ENCODE measurements around the gene ZC3H10.
A peak's percentile ranks its signal among the peaks of the same experiment; 100 is the strongest.
"Not testable (repeated sequence)": the region's sequence is repeated elsewhere in the genome, so short reads cannot be mapped to it uniquely, and the experiment has no call there.

ZC3H10 gene
- 11.7 to 12.4 (median 11.8) reads per million in 3 donors for total RNA-seq

DNA sequence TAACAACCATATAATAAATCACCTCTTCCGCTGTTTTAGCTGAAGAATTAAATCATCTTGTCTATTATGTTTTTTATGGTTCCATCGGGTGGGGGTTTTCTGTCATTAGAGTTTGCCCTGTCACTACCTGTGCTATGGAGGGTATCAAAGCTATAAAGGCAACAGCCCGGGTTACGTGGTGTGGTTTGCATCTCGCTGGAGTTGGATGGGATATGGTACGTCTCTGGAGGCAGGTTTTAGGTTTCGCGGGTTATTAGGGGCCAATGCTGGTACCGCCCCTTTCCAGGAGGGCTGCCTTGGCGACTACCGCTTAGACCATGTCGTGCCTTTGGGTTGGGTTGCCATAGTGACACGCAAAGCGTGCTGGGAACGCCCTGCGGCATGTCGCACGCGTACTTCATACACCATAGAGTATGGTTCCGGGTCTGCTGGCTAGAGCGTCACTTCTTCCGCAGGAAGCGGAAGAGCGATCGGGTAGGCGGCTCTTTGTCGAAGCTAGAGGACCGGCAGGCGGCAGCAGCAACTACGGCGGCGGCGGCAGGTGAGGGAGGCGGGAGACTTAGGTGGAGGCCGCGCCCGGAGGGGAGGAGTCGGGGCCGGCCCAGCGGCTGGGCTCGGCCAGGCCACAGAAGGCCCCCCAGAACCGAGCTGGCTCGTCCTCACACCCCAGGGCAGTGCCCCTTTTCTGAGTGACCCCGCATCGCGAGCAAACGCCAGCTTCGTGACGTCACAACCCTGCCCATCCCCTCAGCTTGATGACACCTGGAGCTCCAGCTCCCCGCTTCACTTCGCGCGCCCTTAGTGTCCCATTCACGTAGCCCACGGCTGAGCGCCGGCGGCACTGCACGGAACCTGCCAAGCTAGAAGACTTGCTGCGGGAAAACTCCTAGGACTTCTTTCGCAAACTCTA, at the start of gene ZC3H10:
Gene ZC3H10, plus strand, starts transcription at position 489 of the 910 bp plus-strand sequence. CDS start 2,297 bp downstream, outside the sequence.
- Histone ChIP-seq H3K36me3 (ENCODE audit: control insufficient read depth, insufficient read depth, low read length) (peaks cover 16% of the 10 kb centered on the region), H3K9me3 (ENCODE audit: control insufficient read depth, low read length) (no peaks in the 10 kb centered on the region), H3K4me3 (ENCODE audit: insufficient read depth, low read depth, low read length, poor library complexity, severe bottlenecking) (peak within 1 kb of the TSS; percentile 84), H3K27me3 (replicated peaks; ENCODE audit: control insufficient read depth, insufficient read depth, low read length, poor library complexity, severe bottlenecking) (no peaks in the 10 kb centered on the region), H3K27ac (ENCODE audit: insufficient read depth, low read length, poor library complexity, severe bottlenecking) (peak within 1 kb of the TSS; percentile 92), H3K4me1 (ENCODE audit: control insufficient read depth, insufficient read depth, low read length, poor library complexity, severe bottlenecking) (peaks cover 29% of the 10 kb centered on the region)
- peak; percentile 97 to 99 (median 97) for DNase-seq

DNA sequence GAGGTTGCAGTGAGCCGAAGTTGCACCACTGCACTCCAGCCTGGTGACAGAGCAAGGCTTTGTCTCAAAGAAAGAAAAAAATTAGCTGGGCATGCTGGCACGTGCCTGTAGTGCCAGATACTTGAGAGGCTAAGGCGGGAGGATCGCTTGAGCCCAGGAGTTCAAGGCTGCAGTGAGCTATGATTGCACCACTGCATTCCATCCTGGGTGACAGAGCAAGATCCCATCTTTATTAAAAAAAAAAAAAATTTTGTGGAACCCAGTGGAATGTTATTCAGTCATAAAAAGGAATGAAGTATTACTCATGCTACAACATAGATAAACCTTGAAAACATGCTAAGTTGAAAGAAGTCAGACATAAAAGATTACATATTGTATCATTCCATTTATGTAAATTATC, 46.4 kb upstream of the ZC3H10 start:
- H3K9me3 ChIP-seq (ENCODE audit: control insufficient read depth, low read length): no peaks in the 10 kb centered on the region
- H3K4me3 ChIP-seq (ENCODE audit: insufficient read depth, low read depth, low read length, poor library complexity, severe bottlenecking): no peak overlapping the region
- no peaks in the 10 kb centered on the region for H3K4me1 ChIP-seq (ENCODE audit: control insufficient read depth, insufficient read depth, low read length, poor library complexity, severe bottlenecking)
- H3K36me3 ChIP-seq (ENCODE audit: control insufficient read depth, insufficient read depth, low read length): no peaks in the 10 kb centered on the region
- H3K27me3 ChIP-seq (replicated peaks; ENCODE audit: control insufficient read depth, insufficient read depth, low read length, poor library complexity, severe bottlenecking): no peaks in the 10 kb centered on the region
- no peak overlapping the region for H3K27ac ChIP-seq (ENCODE audit: insufficient read depth, low read length, poor library complexity, severe bottlenecking)
- DNase-seq: no peak

GRCh38 chr12:56074396-56074795, 43.7 kb upstream of the ZC3H10 start:
- Histone ChIP-seq H3K4me3 (ENCODE audit: insufficient read depth, low read depth, low read length, poor library complexity, severe bottlenecking) (no peak overlapping the region), H3K9me3 (ENCODE audit: control insufficient read depth, low read length) (no peaks in the 10 kb centered on the region), H3K27ac (ENCODE audit: insufficient read depth, low read length, poor library complexity, severe bottlenecking) (no peak overlapping the region), H3K4me1 (ENCODE audit: control insufficient read depth, insufficient read depth, low read length, poor library complexity, severe bottlenecking) (peaks cover 6% of the 10 kb centered on the region), H3K36me3 (ENCODE audit: control insufficient read depth, insufficient read depth, low read length) (no peaks in the 10 kb centered on the region), H3K27me3 (replicated peaks; ENCODE audit: control insufficient read depth, insufficient read depth, low read length, poor library complexity, severe bottlenecking) (no peaks in the 10 kb centered on the region)
- DNase-seq: no peak

- H3K36me3 ChIP-seq (ENCODE audit: control insufficient read depth, insufficient read depth, low read length); H3K27me3 ChIP-seq (replicated peaks; ENCODE audit: control insufficient read depth, insufficient read depth, low read length, poor library complexity, severe bottlenecking); H3K27ac ChIP-seq (ENCODE audit: insufficient read depth, low read length, poor library complexity, severe bottlenecking); DNase-seq; H3K4me3 ChIP-seq (ENCODE audit: insufficient read depth, low read depth, low read length, poor library complexity, severe bottlenecking); H3K9me3 ChIP-seq (ENCODE audit: control insufficient read depth, low read length): not testable (repeated sequence)
- H3K4me1 ChIP-seq (ENCODE audit: control insufficient read depth, insufficient read depth, low read length, poor library complexity, severe bottlenecking): peaks cover 17% of the 10 kb centered on the region
Measured at GRCh38 chr12:56077966-56078365, 40.1 kb upstream of the ZC3H10 start.

GRCh38 chr12:56078427-56078826, 39.6 kb upstream of the ZC3H10 start:
- Histone ChIP-seq H3K4me1 (ENCODE audit: control insufficient read depth, insufficient read depth, low read length, poor library complexity, severe bottlenecking) (peaks cover 17% of the 10 kb centered on the region), H3K9me3 (ENCODE audit: control insufficient read depth, low read length) (no peaks in the 10 kb centered on the region), H3K36me3 (ENCODE audit: control insufficient read depth, insufficient read depth, low read length) (no peaks in the 10 kb centered on the region), H3K4me3 (ENCODE audit: insufficient read depth, low read depth, low read length, poor library complexity, severe bottlenecking) (no peak overlapping the region), H3K27ac (ENCODE audit: insufficient read depth, low read length, poor library complexity, severe bottlenecking) (no peak overlapping the region), H3K27me3 (replicated peaks; ENCODE audit: control insufficient read depth, insufficient read depth, low read length, poor library complexity, severe bottlenecking) (no peaks in the 10 kb centered on the region)
- DNase-seq: no peak

DNA sequence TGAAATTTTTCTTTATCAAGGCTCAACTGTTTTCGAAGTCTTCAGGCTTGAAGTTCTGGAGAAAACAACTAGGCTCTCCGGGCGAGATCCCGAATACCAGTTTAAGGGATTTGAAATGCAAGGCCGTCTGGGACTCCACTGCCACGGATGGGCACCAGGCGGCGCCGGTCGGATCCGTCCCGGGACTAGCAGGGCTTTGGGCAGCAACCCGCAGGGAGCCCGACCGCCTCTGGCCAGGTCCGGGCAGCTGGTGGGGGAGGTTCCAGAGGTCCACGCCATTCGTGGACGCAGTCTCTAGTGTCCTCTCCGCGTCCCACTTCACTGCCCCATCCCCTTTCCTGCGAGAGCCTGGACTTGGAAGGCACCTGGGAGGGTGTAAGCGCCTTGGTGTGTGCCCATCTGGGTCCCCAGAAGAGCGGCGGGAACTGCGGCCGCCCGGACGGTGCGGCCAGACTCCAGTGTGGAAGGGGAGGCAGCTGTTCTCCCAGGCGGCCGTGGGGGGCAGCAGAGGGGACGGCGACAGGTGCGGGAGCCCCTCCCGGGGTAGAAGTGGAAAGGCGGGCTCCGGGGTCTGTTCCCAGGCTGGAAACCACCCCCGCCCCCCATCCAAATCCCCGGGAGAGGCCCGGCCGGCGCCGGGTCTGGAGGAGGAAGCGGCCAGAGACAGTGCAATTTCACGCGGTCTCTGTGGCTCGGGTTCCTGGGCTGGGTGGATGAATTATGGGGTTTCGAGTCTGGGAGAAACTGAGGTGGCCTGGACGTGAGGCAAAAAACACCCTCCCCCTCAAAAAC, 38.9 kb upstream of the ZC3H10 start:
- Histone ChIP-seq H3K27ac (ENCODE audit: insufficient read depth, low read length, poor library complexity, severe bottlenecking) (no peak overlapping the region), H3K4me3 (ENCODE audit: insufficient read depth, low read depth, low read length, poor library complexity, severe bottlenecking) (peak overlapping the region; percentile 66), H3K9me3 (ENCODE audit: control insufficient read depth, low read length) (no peaks in the 10 kb centered on the region), H3K4me1 (ENCODE audit: control insufficient read depth, insufficient read depth, low read length, poor library complexity, severe bottlenecking) (peaks cover 17% of the 10 kb centered on the region), H3K27me3 (replicated peaks; ENCODE audit: control insufficient read depth, insufficient read depth, low read length, poor library complexity, severe bottlenecking) (no peaks in the 10 kb centered on the region), H3K36me3 (ENCODE audit: control insufficient read depth, insufficient read depth, low read length) (no peaks in the 10 kb centered on the region)
- peak in 2 of 3 donors; percentile 15 to 39 for DNase-seq

GRCh38 chr12:56079723-56080555, 38.1 kb upstream of the ZC3H10 start, which contains the start of gene ERBB3:
TSS of gene ERBB3 (plus strand) at chr12:56080165. CDS start at chr12:56080301, 136 bp downstream.
- Histone ChIP-seq H3K27ac (ENCODE audit: insufficient read depth, low read length, poor library complexity, severe bottlenecking) (peak within 1 kb of the TSS; percentile 22), H3K36me3 (ENCODE audit: control insufficient read depth, insufficient read depth, low read length) (no peaks in the 10 kb centered on the region), H3K4me1 (ENCODE audit: control insufficient read depth, insufficient read depth, low read length, poor library complexity, severe bottlenecking) (peaks cover 17% of the 10 kb centered on the region), H3K4me3 (ENCODE audit: insufficient read depth, low read depth, low read length, poor library complexity, severe bottlenecking) (peak within 1 kb of the TSS; percentile 66), H3K9me3 (ENCODE audit: control insufficient read depth, low read length) (no peaks in the 10 kb centered on the region), H3K27me3 (replicated peaks; ENCODE audit: control insufficient read depth, insufficient read depth, low read length, poor library complexity, severe bottlenecking) (no peaks in the 10 kb centered on the region)
- peak; percentile 47 to 59 (median 51) for DNase-seq

DNA sequence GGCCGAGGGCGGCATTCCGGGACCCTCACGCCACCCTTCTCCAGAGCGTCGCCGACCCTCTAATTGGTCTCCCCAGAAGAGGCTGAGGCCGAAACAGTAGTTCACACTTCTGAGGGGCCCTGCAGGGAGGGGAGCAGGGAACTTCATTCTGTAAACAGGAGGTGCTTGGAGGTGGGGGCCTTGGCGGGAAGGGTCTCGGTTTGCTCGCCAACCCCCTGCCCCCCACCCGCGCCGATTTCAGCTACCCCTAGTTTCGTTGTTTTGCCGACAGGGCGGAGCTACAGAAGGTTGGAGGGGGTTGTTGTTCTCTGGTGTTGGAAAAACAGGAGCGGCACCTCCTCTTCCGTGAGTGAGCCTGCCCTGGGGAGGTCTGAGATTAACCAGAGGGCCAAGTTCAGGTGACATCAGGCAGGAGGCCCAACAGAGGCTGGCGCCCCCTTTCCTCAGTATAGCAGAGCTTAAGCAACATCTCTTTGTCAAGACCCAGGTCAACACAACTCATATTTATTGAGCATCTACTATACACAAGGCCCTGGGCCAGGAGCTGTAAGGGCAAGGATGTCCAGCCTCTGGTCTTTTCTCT, 37.4 kb upstream of the ZC3H10 start:
- Histone ChIP-seq H3K4me3 (ENCODE audit: insufficient read depth, low read depth, low read length, poor library complexity, severe bottlenecking) (peak overlapping the region; percentile 66), H3K27ac (ENCODE audit: insufficient read depth, low read length, poor library complexity, severe bottlenecking) (peak overlapping the region; percentile 22), H3K27me3 (replicated peaks; ENCODE audit: control insufficient read depth, insufficient read depth, low read length, poor library complexity, severe bottlenecking) (no peaks in the 10 kb centered on the region), H3K36me3 (ENCODE audit: control insufficient read depth, insufficient read depth, low read length) (no peaks in the 10 kb centered on the region), H3K4me1 (ENCODE audit: control insufficient read depth, insufficient read depth, low read length, poor library complexity, severe bottlenecking) (peaks cover 17% of the 10 kb centered on the region), H3K9me3 (ENCODE audit: control insufficient read depth, low read length) (no peaks in the 10 kb centered on the region)
- DNase-seq: no peak

Measured in effector memory CD4-positive, alpha-beta T cell (primary cell).